Left ventricle myocardium inferior (tissue), 1 donor: ENCODE data around the gene ENTPD7. TPM values are rescaled to one million over a fixed set of nuclear protein-coding genes. Genes with fewer than 3 reads are reported as not detected.

ENCODE experiments used
- DNase-seq: peaks from one replicate; pipeline ENCODE4 v3.0.0-alpha.2; 2020
- H3K27ac ChIP-seq: fragments of 200-600 bp; replicated peaks from 2 replicates; pipeline ENCODE4 v1.8.0; 2021
- H3K27me3 ChIP-seq: fragments of 200-600 bp; 2 replicates; pipeline ENCODE4 v1.8.0; 2021; ENCODE audit warnings: low read depth
- H3K36me3 ChIP-seq: fragments of 200-600 bp; 2 replicates; pipeline ENCODE4 v1.8.0; 2021
- H3K4me1 ChIP-seq: fragments of 200-600 bp; 2 replicates; pipeline ENCODE4 v1.8.0; 2021
- H3K4me3 ChIP-seq: fragments of 200-600 bp; 2 replicates; pipeline ENCODE4 v1.8.0; 2021; ENCODE audit warnings: mild to moderate bottlenecking, moderate library complexity
- H3K9me3 ChIP-seq: fragments of 200-600 bp; replicated peaks from 2 replicates; pipeline ENCODE4 v1.8.0; 2021
- CTCF ChIP-seq: fragments of 200-600 bp; IDR thresholded peaks from 2 replicates; pipeline ENCODE4 v1.8.0; 2021; ENCODE audit warnings: antibody characterized with exemption, mild to moderate bottlenecking, borderline replicate concordance
- intact Hi-C: fragments of 100-400 bp; cut with micrococcal nuclease; formaldehyde crosslinking; loops from one replicate; pipeline ENCODE4 v1.11.0; 2022
- total RNA-seq: library from RNA; stranded (reverse); fragmentation: NEBNext Ultra II Directional; extraction: Animal tissue kit (Norgen Biotek cat#: 25700); gene quantifications from one replicate; pipeline ENCODE4 v1.2.1, GENCODE V29; 2021
- donor health status: DM: no; HTN: yes; CAD: no; lungs with severe emphysema.

Gene ENTPD7
- total RNA-seq, 1 donor from 2014 or later = 2.9 TPM

DNA sequence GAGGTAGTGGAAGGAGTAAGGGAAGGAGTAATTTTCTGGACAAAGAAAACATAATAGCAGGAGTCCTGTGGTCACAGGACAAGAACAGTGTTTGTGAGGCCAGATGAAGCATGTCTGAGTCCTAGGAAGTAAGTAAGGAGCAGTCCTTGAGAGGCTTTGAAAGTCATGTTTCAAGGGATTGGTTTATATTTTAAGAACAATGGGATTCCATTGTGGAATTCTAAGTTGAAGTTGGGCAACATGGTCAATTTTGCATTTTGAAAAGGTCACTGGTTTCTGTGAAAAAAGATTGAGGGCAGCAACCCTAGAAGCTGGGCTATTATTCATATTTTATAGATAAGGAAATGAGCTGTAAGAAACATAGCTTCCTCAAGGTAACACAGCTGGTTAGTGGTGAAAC lies 28.3 kb upstream of the ENTPD7 start:
- TF ChIP-seq CTCF = no peak
- intact Hi-C loops = no loop called here
- no peaks in the 10 kb centered on the region for H3K36me3 ChIP-seq
- no peaks in the 10 kb centered on the region for H3K4me1 ChIP-seq
- H3K9me3 ChIP-seq = no peaks in the 10 kb centered on the region
- no peak overlapping the region for H3K27ac ChIP-seq
- no peak overlapping the region for H3K4me3 ChIP-seq
- peaks cover 12% of the 10 kb centered on the region for H3K27me3 ChIP-seq
- no peak for DNase-seq

DNA sequence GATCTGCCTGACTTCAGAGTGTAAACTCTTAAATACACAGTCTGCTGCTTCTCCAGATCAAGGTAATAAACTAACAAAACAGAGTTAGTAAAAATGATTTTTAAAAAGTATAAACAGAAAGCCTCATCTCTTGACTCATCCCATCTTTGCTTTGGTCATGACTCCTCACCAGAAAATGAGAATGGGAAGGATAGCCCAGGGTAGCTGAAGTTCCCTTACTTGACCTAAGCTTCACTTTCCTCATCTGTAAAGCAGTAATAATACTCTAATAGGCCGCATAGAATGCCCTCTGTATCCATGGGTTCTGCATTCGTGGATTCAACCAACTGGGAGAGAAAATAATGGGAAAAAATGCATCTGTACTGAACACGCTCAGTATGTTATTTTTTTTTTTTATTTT lies 27.8 kb upstream of the ENTPD7 start:
- no peaks in the 10 kb centered on the region for H3K4me1 ChIP-seq
- intact Hi-C loops = no loop called here
- no peak for TF ChIP-seq CTCF
- no peak overlapping the region for H3K27ac ChIP-seq
- no peak for DNase-seq
- H3K27me3 ChIP-seq = peaks cover 12% of the 10 kb centered on the region
- H3K36me3 ChIP-seq = no peaks in the 10 kb centered on the region
- H3K4me3 ChIP-seq = no peak overlapping the region
- H3K9me3 ChIP-seq = no peaks in the 10 kb centered on the region

- no peak for DNase-seq
- Histone ChIP-seq H3K27me3 (peaks cover 12% of the 10 kb centered on the region), H3K36me3 (no peaks in the 10 kb centered on the region), H3K4me3 (no peak overlapping the region), H3K4me1 (no peaks in the 10 kb centered on the region), H3K9me3 (no peaks in the 10 kb centered on the region), H3K27ac (no peak overlapping the region)
- TF ChIP-seq CTCF = no peak
- intact Hi-C loops = no loop called here
Observed at GRCh38 chr10:99633832-99634231, 25.5 kb upstream of the ENTPD7 start.

GRCh38 chr10:99647601-99648151 lies 11.6 kb upstream of the ENTPD7 start:
- H3K4me3 ChIP-seq = no peak overlapping the region
- no peaks in the 10 kb centered on the region for H3K27me3 ChIP-seq
- intact Hi-C loops = no loop called here
- H3K9me3 ChIP-seq = peaks cover 6% of the 10 kb centered on the region
- H3K4me1 ChIP-seq = no peaks in the 10 kb centered on the region
- no peak for DNase-seq
- no peaks in the 10 kb centered on the region for H3K36me3 ChIP-seq
- no peak overlapping the region for H3K27ac ChIP-seq
- TF ChIP-seq CTCF = no peak

DNA sequence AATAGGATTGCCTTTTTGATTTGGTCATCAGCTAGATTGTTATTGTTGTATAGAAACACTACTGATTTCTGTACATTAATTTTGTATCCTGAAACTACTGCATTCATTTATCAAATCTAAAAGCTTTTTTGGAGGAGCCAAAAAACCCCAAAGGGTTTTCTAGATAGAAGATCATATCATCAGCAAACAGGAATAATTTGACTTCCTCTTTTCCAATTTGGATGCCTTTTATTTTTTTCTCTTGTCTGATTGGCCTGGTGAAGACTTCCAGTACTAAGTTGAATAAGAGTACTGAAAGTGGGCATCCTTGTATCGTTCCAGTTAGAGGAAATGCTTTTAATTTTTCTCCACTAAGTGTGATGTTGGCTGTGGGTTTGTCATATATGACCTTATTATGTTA lies 10.6 kb upstream of the ENTPD7 start:
- Histone ChIP-seq H3K4me3 (no peak overlapping the region), H3K36me3 (no peaks in the 10 kb centered on the region), H3K4me1 (no peaks in the 10 kb centered on the region), H3K27ac (no peak overlapping the region), H3K9me3 (peaks cover 6% of the 10 kb centered on the region), H3K27me3 (no peaks in the 10 kb centered on the region)
- no peak for TF ChIP-seq CTCF
- intact Hi-C loops = no loop called here
- DNase-seq = no peak
